GM12878 (cell line): ENCODE data around the gene BTF3L4. TPM values are rescaled to one million over a fixed set of nuclear protein-coding genes. Genes with fewer than 3 reads are reported as not detected.

Experiments
- BRCA1 ChIP-seq: IDR thresholded peaks from 2 replicates; pipeline ENCODE4 v1.6.1; 2011; ENCODE audit warnings: low read depth, low read length, improper control_type of control experiment
- CREB1 ChIP-seq: IDR thresholded peaks from 2 replicates; pipeline ENCODE4 v1.6.1; 2012; ENCODE audit warnings: low read depth, mild to moderate bottlenecking, inconsistent platforms
- E2F8 ChIP-seq: fragments of 450-650 bp; IDR thresholded peaks from 2 replicates; pipeline ENCODE4 v1.6.1; 2018; ENCODE audit warnings: mild to moderate bottlenecking, low read depth, moderate library complexity; ENCODE audit not compliant: partially characterized antibody
- EP300 ChIP-seq, 2 experiments: fragments of 150-350 bp in 1 of 2; IDR thresholded peaks; 2 replicates each; pipeline ENCODE4 v1.6.1; 2011 to 2012; ENCODE audit warnings: low read depth in 2 of 2, low read length in 2 of 2, borderline replicate concordance in 1 of 2, improper control_type of control experiment in 1 of 2, inconsistent platforms in 1 of 2; ENCODE audit not compliant: control insufficient read depth in 1 of 2
- ETV6 ChIP-seq, 2 experiments: fragments of 450-650 bp in 1 of 2; IDR thresholded peaks in 1 of 2; conservative IDR thresholded peaks in 1 of 2; 2 replicates each; pipeline ENCODE4 v1.6.1; 2014; ENCODE audit warnings: antibody characterized with exemption in 1 of 2, borderline replicate concordance in 1 of 2, low read depth in 1 of 2, mild to moderate bottlenecking in 1 of 2, moderate library complexity in 1 of 2
- GABPA ChIP-seq: IDR thresholded peaks from 2 replicates; pipeline ENCODE4 v1.6.1; 2014; ENCODE audit warnings: antibody characterized with exemption, low read depth, mild to moderate bottlenecking, inconsistent platforms
- HCFC1 ChIP-seq: fragments of 150-350 bp; IDR thresholded peaks from 2 replicates; pipeline ENCODE4 v1.6.1; 2014; ENCODE audit warnings: low read length
- HDAC2 ChIP-seq: fragments of 200-600 bp; sonication (generic); IDR thresholded peaks from 2 replicates; pipeline ENCODE4 v1.6.1; 2017
- HSF1 ChIP-seq: fragments of 150-350 bp; IDR thresholded peaks from 2 replicates; pipeline ENCODE4 v1.6.1; 2014; ENCODE audit warnings: mild to moderate bottlenecking, low read depth, low read length
- JUNB ChIP-seq: IDR thresholded peaks from 2 replicates; pipeline ENCODE4 v1.6.1; 2016; ENCODE audit warnings: antibody characterized with exemption, mild to moderate bottlenecking
- MTA3 ChIP-seq: IDR thresholded peaks from 2 replicates; pipeline ENCODE4 v1.6.1; 2012; ENCODE audit warnings: low read length, inconsistent platforms, borderline replicate concordance
- PAX5 ChIP-seq: IDR thresholded peaks from 2 replicates; pipeline ENCODE4 v1.6.1; 2011; ENCODE audit warnings: low read depth, low read length, borderline replicate concordance
- PBX3 ChIP-seq: IDR thresholded peaks from 2 replicates; pipeline ENCODE4 v1.6.1; 2011; ENCODE audit warnings: mild to moderate bottlenecking, low read depth, low read length, moderate library complexity; ENCODE audit not compliant: insufficient replicate concordance
- POU2F2 ChIP-seq: IDR thresholded peaks from 3 replicates; pipeline ENCODE4 v1.6.1; 2011; ENCODE audit warnings: low read depth, mild to moderate bottlenecking, low read length, borderline replicate concordance
- RFX5 ChIP-seq: IDR thresholded peaks from 2 replicates; pipeline ENCODE4 v1.6.1; 2011; ENCODE audit warnings: low read depth, low read length, improper control_type of control experiment
- SKIL ChIP-seq: fragments of 450-650 bp; IDR thresholded peaks from 2 replicates; pipeline ENCODE4 v1.6.1; 2017; ENCODE audit warnings: mild to moderate bottlenecking, low read depth, inconsistent platforms; ENCODE audit not compliant: poor library complexity, severe bottlenecking
- SMAD5 ChIP-seq: IDR thresholded peaks from 2 replicates; pipeline ENCODE4 v1.6.1; 2016; ENCODE audit warnings: antibody characterized with exemption, low read depth
- STAT1 ChIP-seq: fragments of 450-650 bp; conservative IDR thresholded peaks from 2 replicates; pipeline ENCODE4 v1.6.1; 2014; ENCODE audit warnings: antibody characterized with exemption, mild to moderate bottlenecking
- USF1 ChIP-seq: IDR thresholded peaks from 2 replicates; pipeline ENCODE4 v1.6.1; 2011; ENCODE audit warnings: borderline replicate concordance, low read depth, mild to moderate bottlenecking, moderate library complexity, mixed read lengths, low read length; ENCODE audit not compliant: insufficient read depth; ENCODE audit errors: extremely low read length
- ZNF274 ChIP-seq: IDR thresholded peaks from one replicate; pipeline ENCODE4 v1.8.0; 2011; ENCODE audit not compliant: insufficient read length, insufficient read depth
- polyA plus RNA-seq, 11 experiments: library from polyadenylated mRNA; depleted of rRNA in 4 of 11; unstranded in 6 of 11; stranded (reverse) in 5 of 11; fragments of >200 nt; fragmentation: Nextera tagmentation in 4 of 11; fragmentation: Illumina TruSeq in 1 of 11; extraction: Ambion mirVana in 4 of 11; extraction: Trizol in 1 of 11; gene quantifications; 1 replicate in 1 of 11; 2 replicates in 10 of 11; pipeline versions ENCODE4 v1.2.1 to v1.2.3, GENCODE V29; 2011 to 2016; ENCODE audit warnings: inconsistent platforms in 2 of 11, missing spikeins in 2 of 11, low read depth in 1 of 11
- total RNA-seq, 4 experiments: library from RNA; depleted of rRNA in 3 of 4; stranded (reverse); fragments of >200 nt in 3 of 4; fragmentation: Illumina TruSeq in 1 of 4; extraction: Trizol in 1 of 4; gene quantifications; 2 replicates each; pipeline versions ENCODE4 v1.2.1 to v1.2.3, GENCODE V29; 2013 to 2021

The BTF3L4 gene
- total and polyA plus RNA-seq, 10 of the 15 experiments (the other 5 are each of a cell fraction or from before 2014, with no cell fraction given), result 25.0 to 76.9 (median 66.8) TPM

GRCh38 chr1:52055066-52055865 lies 829 bp upstream of the BTF3L4 start, which contains the start of gene TXNDC12 (continued):
- TF ChIP-seq SKIL (no peak), RFX5 (no peak), ZNF274 (no peak), E2F8 (peak; percentile 23), BRCA1 (no peak), CREB1 (peak; percentile 84), MTA3 (no peak; the same call in 1 of the 2 replicates), EP300 (IDR thresholded peaks at IDR 0.05; ENCODE audit: borderline replicate concordance in 1 of 2, control insufficient read depth in 1 of 2, low read depth in 2 of 2, low read length in 2 of 2) (0 out of 4 replicates have a peak, but pooled peaks of 1 of the 2 experiments have one; percentile 17), HSF1 (no peak), POU2F2 (no peak), ETV6 (conservative IDR thresholded peaks at IDR 0.05 in 1 of 2, IDR thresholded peaks at IDR 0.05 in 1 of 2; ENCODE audit: borderline replicate concordance in 1 of 2, low read depth in 1 of 2) (no peak), JUNB (no peak), USF1 (no peak), SMAD5 (peak; percentile 62; the same call in 1 of the 2 replicates), HCFC1 (peak; percentile 45; the same call in 1 of the 2 replicates), STAT1 (0 out of 2 replicates have a peak, but pooled peaks have one; percentile 37), GABPA (peak; percentile 88), HDAC2 (no peak), PAX5 (peak; percentile 12; the same call in 1 of the 2 replicates), PBX3 (no peak)
